Activated CD4-positive, alpha-beta T cell treated with anti-CD3 and anti-CD28 coated beads, Interleukin-2, amount 10 ng/mL, durations not matched to agents 24 days and 14 days (primary cell): ENCODE results near the gene USP5. TPM values are rescaled to one million over a fixed set of nuclear protein-coding genes. Genes with fewer than 3 reads are reported as not detected.

ENCODE experiments used
- DNase-seq: peaks from one replicate; pipeline ENCODE4 v3.0.0; 2022
- H3K27ac Mint-ChIP-seq: one replicate; pipeline ENCODE4 v1.8.0; 2022; ENCODE audit warnings: mild to moderate bottlenecking, mixed read lengths
- H3K27me3 Mint-ChIP-seq: one replicate; pipeline ENCODE4 v1.8.0; 2022; ENCODE audit warnings: mixed read lengths
- H3K36me3 Mint-ChIP-seq: one replicate; pipeline ENCODE4 v1.8.0; 2022; ENCODE audit warnings: low read depth, mild to moderate bottlenecking, mixed read lengths
- H3K4me1 Mint-ChIP-seq: one replicate; pipeline ENCODE4 v1.8.0; 2021; ENCODE audit warnings: mixed read lengths
- H3K4me3 Mint-ChIP-seq: one replicate; pipeline ENCODE4 v1.8.0; 2022; ENCODE audit warnings: mild to moderate bottlenecking, moderate library complexity, mixed read lengths
- H3K9me3 Mint-ChIP-seq: one replicate; pipeline ENCODE4 v1.8.0; 2021; ENCODE audit warnings: mixed read lengths
- intact Hi-C: fragments of 100-400 bp; cut with micrococcal nuclease; formaldehyde crosslinking; loops from one replicate; pipeline ENCODE4 v1.15.1; 2023
- total RNA-seq: library from RNA; stranded (reverse); gene quantifications from 2 replicates; pipeline ENCODE4 v1.2.3, GENCODE V29; 2022

USP5 gene
- 121 TPM in 2 replicates for total RNA-seq

- intact Hi-C loops: loop anchor here (1.0 to 5.0 kb wide), 11 partner anchors 15 to 360 kb away; partner anchors contain the start of genes CHD4, COPS7A, EMG1 and ING4
- peaks cover 38% of the 10 kb centered on the region for H3K36me3 Mint-ChIP-seq
- H3K9me3 Mint-ChIP-seq: no peaks in the 10 kb centered on the region
These were observed at the start of gene USP5 for GRCh38 chr12:6851921-6852650. TSS of gene USP5 (plus strand) at chr12:6852150. CDS start at chr12:6852180, 30 bp downstream.

GRCh38 chr12:6807170-6807569 is 44.8 kb upstream of the USP5 start:
- H3K4me1 Mint-ChIP-seq: peaks cover 15% of the 10 kb centered on the region
- peaks cover 48% of the 10 kb centered on the region for H3K36me3 Mint-ChIP-seq
- no peaks in the 10 kb centered on the region for H3K27me3 Mint-ChIP-seq
- H3K4me3 Mint-ChIP-seq: no peak overlapping the region
- intact Hi-C loops: no loop called here
- H3K9me3 Mint-ChIP-seq: no peaks in the 10 kb centered on the region
- H3K27ac Mint-ChIP-seq: no peak overlapping the region
- DNase-seq: no peak

More at GRCh38 chr12:6851921-6852650, at the start of gene USP5:
- Mint-ChIP-seq H3K27ac (peak within 1 kb of the TSS; percentile 97), H3K27me3 (no peaks in the 10 kb centered on the region), H3K4me3 (peak within 1 kb of the TSS; percentile 89), H3K4me1 (peaks cover 38% of the 10 kb centered on the region)
- DNase-seq: peak; percentile 99

GRCh38 chr12:6809056-6809455 is 42.9 kb upstream of the USP5 start:
- no peak overlapping the region for H3K4me3 Mint-ChIP-seq
- no peak for DNase-seq
- peaks cover 44% of the 10 kb centered on the region for H3K36me3 Mint-ChIP-seq
- no peak overlapping the region for H3K27ac Mint-ChIP-seq
- intact Hi-C loops: no loop called here
- H3K4me1 Mint-ChIP-seq: peaks cover 16% of the 10 kb centered on the region
- H3K27me3 Mint-ChIP-seq: no peaks in the 10 kb centered on the region
- H3K9me3 Mint-ChIP-seq: no peaks in the 10 kb centered on the region

- H3K27ac Mint-ChIP-seq: peak overlapping the region; percentile 31
- H3K4me1 Mint-ChIP-seq: peaks cover 16% of the 10 kb centered on the region
- intact Hi-C loops: no loop called here
- H3K9me3 Mint-ChIP-seq: no peaks in the 10 kb centered on the region
- peaks cover 53% of the 10 kb centered on the region for H3K36me3 Mint-ChIP-seq
- DNase-seq: no peak
- no peak overlapping the region for H3K4me3 Mint-ChIP-seq
- H3K27me3 Mint-ChIP-seq: no peaks in the 10 kb centered on the region
These were observed 41.2 kb upstream of the USP5 start for GRCh38 chr12:6810758-6811157.

GRCh38 chr12:6813363-6813762 is 38.6 kb upstream of the USP5 start:
- H3K4me1 Mint-ChIP-seq: peaks cover 16% of the 10 kb centered on the region
- no peak overlapping the region for H3K4me3 Mint-ChIP-seq
- H3K27ac Mint-ChIP-seq: no peak overlapping the region
- no peaks in the 10 kb centered on the region for H3K9me3 Mint-ChIP-seq
- peaks cover 62% of the 10 kb centered on the region for H3K36me3 Mint-ChIP-seq
- no peaks in the 10 kb centered on the region for H3K27me3 Mint-ChIP-seq
- intact Hi-C loops: no loop called here
- DNase-seq: no peak

- Mint-ChIP-seq H3K9me3 (no peaks in the 10 kb centered on the region), H3K36me3 (peaks cover 70% of the 10 kb centered on the region), H3K27me3 (peaks cover 2% of the 10 kb centered on the region), H3K4me1 (peaks cover 12% of the 10 kb centered on the region), H3K4me3 (no peak overlapping the region), H3K27ac (no peak overlapping the region)
- DNase-seq: no peak
- intact Hi-C loops: no loop called here
These were observed 35.4 kb upstream of the USP5 start for GRCh38 chr12:6816598-6816997.

GRCh38 chr12:6817098-6817497 is 34.9 kb upstream of the USP5 start:
- DNase-seq: no peak

GRCh38 chr12:6817662-6818157 is 34.2 kb upstream of the USP5 start:
- H3K27ac Mint-ChIP-seq: no peak overlapping the region
- H3K9me3 Mint-ChIP-seq: no peaks in the 10 kb centered on the region
- intact Hi-C loops: no loop called here
- peaks cover 14% of the 10 kb centered on the region for H3K4me1 Mint-ChIP-seq
- H3K4me3 Mint-ChIP-seq: no peak overlapping the region
- H3K27me3 Mint-ChIP-seq: peaks cover 7% of the 10 kb centered on the region
- peaks cover 68% of the 10 kb centered on the region for H3K36me3 Mint-ChIP-seq
- DNase-seq: no peak

More at GRCh38 chr12:6817098-6817497, 34.9 kb upstream of the USP5 start:
- Mint-ChIP-seq H3K36me3 (peaks cover 70% of the 10 kb centered on the region), H3K4me3 (no peak overlapping the region), H3K9me3 (no peaks in the 10 kb centered on the region), H3K4me1 (peaks cover 15% of the 10 kb centered on the region), H3K27ac (no peak overlapping the region), H3K27me3 (peaks cover 5% of the 10 kb centered on the region)
- intact Hi-C loops: no loop called here

GRCh38 chr12:6818222-6818621 is 33.7 kb upstream of the USP5 start:
- Mint-ChIP-seq H3K27me3 (peaks cover 12% of the 10 kb centered on the region), H3K4me3 (no peak overlapping the region), H3K27ac (no peak overlapping the region), H3K36me3 (peaks cover 68% of the 10 kb centered on the region), H3K9me3 (no peaks in the 10 kb centered on the region), H3K4me1 (peaks cover 14% of the 10 kb centered on the region)
- intact Hi-C loops: no loop called here
- DNase-seq: no peak

GRCh38 chr12:6818645-6819044 is 33.3 kb upstream of the USP5 start:
- Mint-ChIP-seq H3K4me3 (no peak overlapping the region), H3K4me1 (peaks cover 14% of the 10 kb centered on the region), H3K36me3 (peaks cover 65% of the 10 kb centered on the region), H3K27me3 (peaks cover 13% of the 10 kb centered on the region), H3K9me3 (no peaks in the 10 kb centered on the region), H3K27ac (no peak overlapping the region)
- DNase-seq: no peak
- intact Hi-C loops: no loop called here

GRCh38 chr12:6819106-6820030 is 32.6 kb upstream of the USP5 start:
- peaks cover 57% of the 10 kb centered on the region for H3K36me3 Mint-ChIP-seq
- H3K27ac Mint-ChIP-seq: no peak overlapping the region
- peaks cover 14% of the 10 kb centered on the region for H3K4me1 Mint-ChIP-seq
- intact Hi-C loops: no loop called here
- peaks cover 16% of the 10 kb centered on the region for H3K27me3 Mint-ChIP-seq
- no peak for DNase-seq
- H3K9me3 Mint-ChIP-seq: no peaks in the 10 kb centered on the region
- no peak overlapping the region for H3K4me3 Mint-ChIP-seq

GRCh38 chr12:6820166-6820565 is 31.8 kb upstream of the USP5 start:
- Mint-ChIP-seq H3K36me3 (peaks cover 51% of the 10 kb centered on the region), H3K4me1 (peaks cover 19% of the 10 kb centered on the region), H3K4me3 (no peak overlapping the region), H3K27me3 (peaks cover 23% of the 10 kb centered on the region), H3K9me3 (no peaks in the 10 kb centered on the region), H3K27ac (no peak overlapping the region)
- intact Hi-C loops: no loop called here
- no peak for DNase-seq

- Mint-ChIP-seq H3K27me3 (peaks cover 31% of the 10 kb centered on the region), H3K4me3 (peak within 1 kb of the TSS; percentile 79), H3K36me3 (peaks cover 37% of the 10 kb centered on the region), H3K9me3 (no peaks in the 10 kb centered on the region), H3K4me1 (peaks cover 23% of the 10 kb centered on the region), H3K27ac (peak within 1 kb of the TSS; percentile 78)
- DNase-seq: no peak
- intact Hi-C loops: no loop called here
These were observed 30.1 kb upstream of the USP5 start, which contains the start of gene GPR162 for GRCh38 chr12:6821591-6822425. TSS of gene GPR162 (plus strand) at chr12:6821821. CDS start at chr12:6823899, 2,078 bp downstream.
